ENCODE data around the gene TUBA1C.

The TUBA1C gene

GRCh38 chr12:49296836-49297694 lies 32.2 kb downstream of the TUBA1C start:
- peaks cover 8% of the 10 kb centered on the region for H3K4me1 ChIP-seq (ENCODE audit: control insufficient read depth, insufficient read depth, low read length)
- H3K27ac ChIP-seq (ENCODE audit: extremely low read depth, low read depth, low read length) = peak overlapping the region; percentile 55; the same call in 1 of the 2 replicates
- ChIA-PET POLR2A (interaction anchor here (0.6 to 7.6 kb wide), 20 partner anchors 8 to 531 kb away, joined by 3 to 94 read pairs (median 6); partner anchors contain the start of genes C1QL4, DNAJC22, NCKAP5L and SPATS2), CTCF (interaction anchor here (0.5 to 10.2 kb wide), 61 partner anchors 8 to 554 kb away, joined by 3 to 208 read pairs (median 4); partner anchors contain the start of genes C1QL4, DNAJC22, PRPF40B and SPATS2)
- no peaks in the 10 kb centered on the region for H3K9me3 ChIP-seq (ENCODE audit: control insufficient read depth, insufficient read depth, low read depth, low read length)
- peak overlapping the region; percentile 57 for H3K4me3 ChIP-seq (ENCODE audit: low read depth, low read length)
- H3K36me3 ChIP-seq (ENCODE audit: control insufficient read depth in 2 of 2, insufficient read depth in 1 of 2, low read length in 2 of 2) = peaks cover 0 to 9% of the 10 kb centered on the region in 2 experiments; a peak in 1 of 3 replicates
- TF ChIP-seq ZNF184 (tag by site-specific recombination; IDR thresholded peaks at IDR 0.05) = no peak
- no peak; the same call in 1 of the 2 replicates for TF ChIP-seq KLF10 (tag by site-specific recombination; IDR thresholded peaks at IDR 0.05)
- no peak; the same call in 1 of the 2 replicates for TF ChIP-seq INSM2 (tag by site-specific recombination; IDR thresholded peaks at IDR 0.05)
- no peak for TF ChIP-seq ZNF138 (tag by site-specific recombination; IDR thresholded peaks at IDR 0.05; ENCODE audit: borderline replicate concordance)
- TF ChIP-seq ZNF624 (tag by site-specific recombination; IDR thresholded peaks at IDR 0.05) = no peak
- no peak for TF ChIP-seq ZSCAN23 (tag by site-specific recombination; IDR thresholded peaks at IDR 0.05)
- peak; percentile 2; the same call in 1 of the 2 replicates for TF ChIP-seq ZNF146 (tag by site-specific recombination; IDR thresholded peaks at IDR 0.05)
- TF ChIP-seq PRDM10 (tag by site-specific recombination; IDR thresholded peaks at IDR 0.05) = peak; percentile 58
- no peak; the same call in 1 of the 2 replicates for TF ChIP-seq ZBTB7A (tag by site-specific recombination; IDR thresholded peaks at IDR 0.05; ENCODE audit: low read depth)
- no peak for TF ChIP-seq ZNF362 (tag by site-specific recombination; IDR thresholded peaks at IDR 0.05)
- peak; percentile 27 for TF ChIP-seq ZNF629 (tag by site-specific recombination; IDR thresholded peaks at IDR 0.05)
- TF ChIP-seq HOXD13 (CRISPR knock-in tag; IDR thresholded peaks at IDR 0.05; ENCODE audit: borderline replicate concordance) = no peak
- TF ChIP-seq ZNF654 (tag by site-specific recombination; IDR thresholded peaks at IDR 0.05; ENCODE audit: low read depth) = no peak; the same call in 1 of the 2 replicates
- no peak for TF ChIP-seq ZNF776 (tag by site-specific recombination; IDR thresholded peaks at IDR 0.05; ENCODE audit: borderline replicate concordance)
- TF ChIP-seq ZNF341 (tag by site-specific recombination; IDR thresholded peaks at IDR 0.05; ENCODE audit: low read depth) = peak; percentile 30; the same call in 1 of the 2 replicates
- TF ChIP-seq MZF1 (tag by site-specific recombination; IDR thresholded peaks at IDR 0.05; ENCODE audit: borderline replicate concordance) = no peak
- TF ChIP-seq ZNF488 (tag by site-specific recombination; IDR thresholded peaks at IDR 0.05) = no peak
- no peak for TF ChIP-seq TCF7L2 (IDR thresholded peaks at IDR 0.05; ENCODE audit: borderline replicate concordance, low read depth, low read length)
- peak; percentile 75 for TF ChIP-seq ZBTB48 (tag by site-specific recombination; IDR thresholded peaks at IDR 0.05)
- no peak for TF ChIP-seq ZNF544 (tag by site-specific recombination; IDR thresholded peaks at IDR 0.05)
- TF ChIP-seq ZBTB17 (tag by site-specific recombination; IDR thresholded peaks at IDR 0.05) = peak; percentile 99
- TF ChIP-seq ZBTB20 (tag by site-specific recombination; IDR thresholded peaks at IDR 0.05) = peak; percentile 97
- TF ChIP-seq ZNF202 (tag by site-specific recombination; IDR thresholded peaks at IDR 0.05; ENCODE audit: borderline replicate concordance) = no peak
- no peak for TF ChIP-seq ZBTB1 (tag by site-specific recombination; IDR thresholded peaks at IDR 0.05)
- no peak for TF ChIP-seq ZNF670 (tag by site-specific recombination; IDR thresholded peaks at IDR 0.05; ENCODE audit: low read depth)
- TF ChIP-seq ZFHX2 (tag by site-specific recombination; conservative IDR thresholded peaks at IDR 0.05) = no peak
- TF ChIP-seq ZNF280C (tag by site-specific recombination; IDR thresholded peaks at IDR 0.05) = no peak
- no peak for TF ChIP-seq ZNF112 (tag by site-specific recombination; IDR thresholded peaks at IDR 0.05)
